Measurements from ENCODE around the gene CAPZA1.

Gene CAPZA1

DNA sequence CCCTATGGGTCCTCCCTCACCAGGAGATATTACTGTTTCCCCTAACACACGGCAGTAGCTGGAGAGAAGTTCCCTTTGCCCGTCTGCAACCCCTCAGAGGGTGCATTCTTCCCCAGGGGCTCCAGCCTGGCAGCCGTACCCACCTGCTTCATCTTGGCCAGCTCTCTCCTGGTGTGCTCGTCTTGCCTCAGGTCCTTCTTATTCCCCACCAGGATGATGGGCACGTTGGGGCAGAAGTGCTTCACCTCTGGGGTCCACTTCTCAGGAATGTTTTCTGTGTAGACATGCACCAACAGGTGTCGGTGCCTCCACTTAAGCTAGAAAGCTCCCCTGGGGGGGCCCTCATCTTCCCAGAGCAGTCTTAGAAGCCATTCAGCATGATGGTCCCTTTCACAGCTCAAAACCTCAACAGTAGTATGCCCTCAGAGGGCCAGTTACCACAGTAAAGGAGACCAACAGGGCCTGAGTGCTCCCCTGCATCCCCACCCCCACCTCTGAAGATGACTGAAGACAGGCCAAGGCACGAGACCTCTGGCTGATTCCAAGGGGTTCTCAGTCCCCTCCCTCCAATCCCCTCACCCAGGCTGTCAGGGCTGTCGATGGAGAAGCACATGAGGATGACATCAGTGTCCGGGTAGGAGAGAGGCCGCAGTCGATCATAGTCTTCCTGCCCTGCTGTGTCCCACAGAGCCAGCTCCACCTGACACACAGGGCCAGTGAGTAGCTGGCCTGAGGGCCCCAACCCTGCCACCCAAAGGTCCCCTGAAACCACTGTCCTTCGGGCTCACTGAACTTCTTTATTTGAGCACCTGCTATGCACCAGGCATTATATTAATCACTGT is 83.0 kb downstream of the CAPZA1 start:
- FAIRE-seq: no peak

DNA sequence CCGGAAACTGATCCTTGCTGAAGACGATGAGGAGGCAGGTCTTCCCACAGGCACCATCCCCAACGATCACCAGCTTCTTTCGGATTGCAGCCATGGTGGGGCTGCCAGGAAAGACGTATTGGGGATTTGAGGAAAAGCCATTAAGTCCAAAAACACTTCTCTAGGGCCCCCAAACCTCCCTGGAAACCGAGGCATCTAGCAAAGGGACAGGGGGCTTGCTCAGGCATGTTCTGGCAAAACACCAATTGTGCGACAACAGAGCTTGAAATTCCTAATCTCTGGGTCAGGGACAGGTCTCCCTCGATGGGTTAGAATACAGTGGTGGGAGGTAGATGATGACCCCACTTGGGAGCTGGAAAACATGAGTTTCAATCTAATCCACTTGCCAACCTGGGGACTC is 84.1 kb downstream of the CAPZA1 start:
- no peak for FAIRE-seq

DNA sequence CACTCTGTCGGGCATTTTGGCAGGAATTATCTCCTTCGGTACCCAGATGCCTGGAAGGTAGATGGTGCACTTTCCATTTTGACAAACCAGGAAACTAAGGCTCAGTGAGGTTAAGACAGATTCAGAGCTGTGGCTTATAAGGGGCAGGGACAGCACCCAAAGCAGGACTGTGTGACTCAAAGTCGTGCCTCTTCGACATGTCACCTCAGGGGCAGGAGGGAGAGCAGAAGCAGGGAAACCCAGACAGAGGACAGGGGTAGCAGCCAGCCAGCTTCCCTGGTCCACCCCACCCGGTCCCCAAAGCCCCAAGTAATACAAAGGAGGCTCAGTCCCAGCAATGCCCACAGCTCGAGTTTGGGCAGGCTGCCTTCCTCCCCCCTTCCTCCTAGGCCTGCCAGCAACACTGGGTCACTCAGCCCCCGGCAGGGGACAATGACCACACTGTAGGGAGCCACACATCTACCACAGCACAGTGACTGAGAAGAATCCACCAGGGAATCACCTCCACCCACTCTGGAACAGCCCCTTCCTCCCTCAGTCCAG is 84.8 kb downstream of the CAPZA1 start:
- no peak for FAIRE-seq

DNA sequence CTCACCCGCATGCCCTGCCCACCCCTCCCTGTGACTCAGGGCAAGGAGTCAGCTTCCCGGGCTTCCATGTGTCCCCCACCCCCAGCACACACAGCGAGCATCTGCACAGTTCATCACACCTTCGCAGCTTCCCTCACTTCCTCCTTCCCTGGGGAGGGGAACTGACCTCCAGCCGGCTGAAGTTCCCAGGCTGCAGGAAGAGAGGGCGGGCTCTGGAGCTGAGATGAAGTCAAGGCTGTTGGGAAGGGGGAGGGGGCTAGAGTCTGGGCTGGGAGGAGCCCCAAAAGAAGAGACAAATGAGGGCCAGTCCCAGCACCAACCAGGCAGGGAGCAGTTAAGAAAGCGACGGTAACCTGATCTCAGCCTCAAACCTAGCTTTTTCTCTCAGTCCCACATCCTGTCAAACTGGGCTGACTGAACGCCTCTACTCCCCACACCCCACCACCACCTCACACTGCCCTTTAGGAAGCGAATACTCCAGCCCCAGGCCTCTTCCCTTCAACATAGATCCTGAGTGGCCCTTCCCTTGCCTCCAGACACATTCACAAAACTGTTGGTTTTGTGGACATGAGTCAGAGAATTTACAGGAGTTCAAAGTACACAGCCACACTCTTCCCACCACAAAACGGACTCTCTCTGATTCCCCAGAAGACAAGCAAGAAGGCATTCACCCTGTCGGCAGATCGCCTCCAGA is 85.4 kb downstream of the CAPZA1 start:
- no peak for FAIRE-seq

DNA sequence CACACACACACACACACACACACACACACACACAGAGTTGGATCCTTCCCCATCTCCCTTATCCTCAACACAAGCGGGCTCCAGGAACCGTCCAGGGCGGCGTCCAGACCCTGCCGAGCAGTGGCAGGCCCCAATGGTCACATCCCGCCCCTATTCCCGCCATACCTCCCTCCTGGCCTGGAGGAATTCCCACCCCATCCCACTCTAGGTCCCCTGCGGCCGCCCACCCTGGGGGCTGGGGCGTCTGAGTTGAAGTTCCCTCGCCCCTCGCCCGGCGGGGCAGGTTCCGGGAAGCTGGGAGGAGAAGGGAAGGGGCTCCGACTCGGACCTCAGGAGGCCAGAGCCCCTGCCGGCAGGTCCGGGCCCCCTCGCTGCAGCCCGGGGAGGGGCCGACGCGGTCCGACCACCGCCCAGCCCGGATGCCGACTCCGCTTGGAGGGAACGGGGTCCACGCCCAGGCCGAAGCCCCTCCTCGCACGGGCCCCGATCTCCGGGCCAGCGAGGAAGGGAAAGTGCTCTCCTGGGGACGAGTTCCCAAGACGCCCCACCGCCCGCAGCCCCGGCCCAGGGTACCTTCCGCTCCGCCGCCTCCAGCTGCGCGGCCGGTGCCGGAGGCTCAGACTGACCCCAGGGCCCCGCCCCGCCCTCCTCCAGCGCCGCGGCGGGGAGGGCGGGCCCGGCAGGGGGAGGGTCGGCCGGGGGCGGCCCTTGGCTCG is 87.0 kb downstream of the CAPZA1 start, which contains the start of gene RHOC:
Gene RHOC, minus strand, starts transcription at position 623 of the 716 bp plus-strand sequence. CDS start 3,328 bp downstream, outside the sequence.
- no peak for FAIRE-seq

DNA sequence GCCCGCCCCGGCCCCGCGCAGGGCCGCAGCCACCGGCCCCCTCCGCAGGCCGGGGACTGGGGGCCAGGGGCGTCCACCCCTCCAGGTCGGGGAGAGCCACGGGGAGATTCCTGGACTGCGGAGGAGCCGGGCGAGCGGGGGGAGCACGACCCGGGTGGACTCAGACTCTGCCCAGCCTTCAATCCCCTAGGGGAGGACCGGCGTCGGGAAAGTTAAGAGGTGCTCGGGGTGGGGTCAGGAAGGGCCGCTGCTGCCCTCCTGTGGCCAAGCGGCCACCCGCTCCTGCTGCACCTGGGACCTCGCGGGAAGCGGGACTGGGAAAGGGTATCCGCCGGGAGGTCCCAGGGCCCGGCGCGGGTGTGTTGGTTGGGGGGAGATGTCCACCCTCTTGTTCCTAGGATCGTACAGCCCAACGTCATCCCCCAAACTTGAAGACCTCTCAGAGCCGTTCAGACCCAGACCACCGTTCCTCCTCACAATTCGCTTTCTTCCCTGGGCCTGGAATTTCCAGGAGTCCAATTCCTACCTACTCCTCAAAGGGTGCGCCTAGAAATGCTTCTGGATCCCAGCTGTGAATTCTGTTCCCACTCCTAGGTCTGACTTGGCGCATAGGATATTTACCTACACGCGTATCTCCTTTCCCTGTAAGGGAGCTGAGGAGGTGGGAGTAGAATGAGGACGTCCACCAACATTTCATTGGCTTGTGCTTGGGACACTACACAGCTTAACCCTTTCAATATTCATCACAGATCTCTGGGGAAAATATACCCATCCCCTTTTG is 87.8 kb downstream of the CAPZA1 start:
- no peak for FAIRE-seq

DNA sequence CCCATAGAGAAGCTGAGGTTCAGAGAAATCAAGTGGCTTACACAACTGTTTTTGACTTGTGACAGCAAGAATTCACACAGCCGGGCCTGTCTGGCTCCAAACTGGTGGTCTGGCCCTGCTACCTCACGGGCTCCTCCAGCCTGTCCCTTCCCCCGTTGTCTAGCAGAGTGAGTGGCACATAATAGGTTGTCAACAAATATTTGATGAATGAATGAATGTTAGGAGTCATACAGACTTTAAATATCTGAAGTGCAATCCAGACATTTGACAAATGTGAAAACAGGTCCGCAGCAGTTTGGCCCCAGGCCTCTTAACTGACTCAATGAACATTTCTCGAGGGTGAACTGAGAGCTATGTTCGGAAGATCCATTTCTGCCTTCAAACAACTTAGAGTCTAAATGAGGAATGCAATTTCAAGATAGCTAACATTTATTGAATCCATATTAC is 88.4 kb downstream of the CAPZA1 start:
- no peak for FAIRE-seq

DNA sequence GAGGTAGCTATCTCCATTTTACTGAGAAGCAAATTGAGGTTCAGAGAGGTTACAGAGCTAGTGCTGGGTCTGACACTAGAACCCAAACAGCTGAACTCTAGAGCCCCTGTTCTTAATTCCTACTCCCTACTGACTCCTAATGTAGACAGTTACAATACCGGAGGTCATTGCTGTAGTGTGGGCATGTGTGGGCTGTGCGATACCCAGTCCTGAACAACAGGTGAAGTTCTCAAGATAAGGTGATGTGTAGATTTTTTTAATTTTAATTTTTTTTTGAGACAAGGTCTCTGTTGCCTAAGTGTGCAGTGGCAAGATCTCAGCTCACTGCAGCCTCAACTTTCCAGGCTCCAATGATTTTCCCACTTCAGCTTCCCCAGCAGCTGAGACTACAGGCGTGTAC is 88.9 kb downstream of the CAPZA1 start:
- FAIRE-seq: no peak

DNA sequence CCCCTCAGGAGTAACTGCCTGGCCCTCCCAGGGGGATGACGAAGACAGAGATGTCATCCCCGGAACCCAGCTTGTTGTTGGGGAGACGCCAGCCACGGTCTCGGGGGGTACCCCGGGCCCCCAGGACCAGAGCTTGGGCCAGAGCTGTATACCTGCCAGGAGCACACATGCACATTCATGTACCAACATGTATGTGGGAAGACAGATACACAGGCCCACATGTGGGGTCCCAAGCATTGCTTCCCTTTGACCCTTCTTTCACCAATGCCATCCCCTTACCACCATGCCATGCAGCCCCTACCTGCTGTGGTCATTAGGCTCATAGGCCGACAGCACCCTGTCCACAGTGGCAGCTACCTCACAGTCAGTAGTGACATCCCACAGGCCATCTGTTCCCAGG is 90.5 kb downstream of the CAPZA1 start:
- no peak for FAIRE-seq

DNA sequence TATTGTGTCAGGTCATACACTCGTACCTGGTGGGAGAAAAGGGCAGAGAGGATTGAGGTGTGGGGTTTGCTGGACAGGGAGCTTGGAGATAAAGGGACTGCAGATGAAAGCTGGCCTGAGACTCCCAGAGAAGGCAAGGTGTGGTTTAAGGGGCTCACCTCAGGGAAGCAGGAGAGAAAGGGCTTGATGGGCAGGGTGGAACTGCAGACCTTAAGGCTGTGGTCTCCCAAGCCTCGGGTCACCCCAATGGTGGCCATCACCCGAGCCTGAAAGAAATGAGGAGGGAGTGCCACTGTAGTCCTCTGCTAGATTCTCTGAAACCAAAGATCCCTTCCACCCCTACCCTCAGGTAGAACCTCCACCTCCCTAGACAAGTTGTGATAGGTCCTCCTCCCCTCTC is 91.0 kb downstream of the CAPZA1 start:
- FAIRE-seq: no peak

DNA sequence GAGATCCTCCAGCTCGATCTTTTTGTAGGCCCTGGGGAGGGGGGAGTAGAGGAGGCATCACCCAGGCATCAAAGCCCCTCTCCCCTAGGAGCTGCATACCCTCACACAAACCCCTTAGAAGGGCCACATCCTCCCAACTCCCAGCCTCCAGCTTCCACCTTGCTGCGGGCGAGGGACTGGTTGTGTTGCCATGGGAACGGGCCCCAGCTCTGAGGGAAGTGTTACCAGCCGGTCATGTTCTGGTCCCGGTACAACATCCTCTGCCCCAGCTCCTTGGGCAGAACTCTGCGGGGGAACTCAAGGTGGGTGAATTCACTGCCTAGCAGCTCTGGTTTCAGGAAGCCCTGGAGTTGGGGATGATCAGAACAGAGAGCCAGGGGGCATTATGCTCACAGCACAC is 91.4 kb downstream of the CAPZA1 start:
- FAIRE-seq: no peak

DNA sequence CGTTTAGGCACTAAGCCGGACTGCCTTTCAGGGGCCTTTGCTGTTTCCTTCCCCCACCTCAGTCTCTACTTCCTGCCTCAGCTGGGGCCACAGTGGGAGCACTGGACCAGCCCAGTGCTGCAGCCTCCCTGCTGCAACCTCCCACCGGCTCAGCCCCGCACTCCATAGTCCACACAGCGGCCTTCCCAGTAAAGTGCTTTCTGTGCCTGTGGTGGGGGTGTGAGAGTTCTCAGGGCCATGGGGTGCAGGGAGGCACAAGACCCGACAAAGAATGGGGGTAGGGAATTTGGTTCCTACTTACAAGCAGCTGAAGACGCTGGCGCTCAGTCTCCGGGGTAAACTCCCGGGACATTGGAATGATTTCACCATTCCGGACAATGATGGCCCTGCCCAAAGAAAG is 92.0 kb downstream of the CAPZA1 start:
- no peak for FAIRE-seq

DNA sequence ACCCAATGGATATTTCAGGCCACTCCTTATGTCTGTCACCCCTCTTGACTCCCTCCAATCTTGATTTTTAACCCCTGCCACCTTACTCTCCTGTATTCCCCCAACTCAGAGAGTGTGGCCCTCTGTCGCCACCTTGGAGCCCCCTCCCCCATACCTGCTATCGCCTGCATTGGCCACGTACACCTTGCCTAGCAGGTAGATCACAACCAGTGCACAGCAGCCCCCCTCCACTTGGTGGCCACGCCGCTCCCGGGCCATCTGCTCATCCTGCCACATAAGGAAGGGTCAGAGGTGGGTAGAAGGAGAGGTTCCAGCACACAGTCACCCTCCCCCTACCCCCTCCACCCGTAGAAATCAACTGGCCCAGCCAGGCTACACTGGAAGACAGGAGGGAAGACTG is 92.6 kb downstream of the CAPZA1 start:
- FAIRE-seq: no peak

DNA sequence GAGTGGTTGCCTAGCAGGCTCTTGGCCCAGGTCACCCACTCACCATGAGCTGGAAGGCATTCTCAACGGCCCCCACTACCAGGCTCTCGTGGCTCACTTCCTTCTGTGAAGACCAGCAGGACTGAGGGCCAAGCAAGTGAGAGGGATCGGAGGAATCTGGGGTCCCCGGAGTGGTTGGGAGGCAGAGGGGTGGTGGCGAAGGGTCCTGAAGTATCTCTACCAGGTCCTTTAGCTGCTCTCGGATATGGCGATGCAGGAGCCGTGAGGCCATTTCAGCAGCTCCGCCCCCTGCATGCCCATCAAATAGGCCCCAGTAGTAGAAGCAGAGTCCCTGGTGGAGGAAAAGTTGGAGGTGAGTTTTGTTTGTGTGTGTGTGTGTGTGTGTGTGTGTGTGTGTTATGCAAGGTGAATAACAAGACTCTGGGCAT is 93.1 kb downstream of the CAPZA1 start:
- FAIRE-seq: no peak

DNA sequence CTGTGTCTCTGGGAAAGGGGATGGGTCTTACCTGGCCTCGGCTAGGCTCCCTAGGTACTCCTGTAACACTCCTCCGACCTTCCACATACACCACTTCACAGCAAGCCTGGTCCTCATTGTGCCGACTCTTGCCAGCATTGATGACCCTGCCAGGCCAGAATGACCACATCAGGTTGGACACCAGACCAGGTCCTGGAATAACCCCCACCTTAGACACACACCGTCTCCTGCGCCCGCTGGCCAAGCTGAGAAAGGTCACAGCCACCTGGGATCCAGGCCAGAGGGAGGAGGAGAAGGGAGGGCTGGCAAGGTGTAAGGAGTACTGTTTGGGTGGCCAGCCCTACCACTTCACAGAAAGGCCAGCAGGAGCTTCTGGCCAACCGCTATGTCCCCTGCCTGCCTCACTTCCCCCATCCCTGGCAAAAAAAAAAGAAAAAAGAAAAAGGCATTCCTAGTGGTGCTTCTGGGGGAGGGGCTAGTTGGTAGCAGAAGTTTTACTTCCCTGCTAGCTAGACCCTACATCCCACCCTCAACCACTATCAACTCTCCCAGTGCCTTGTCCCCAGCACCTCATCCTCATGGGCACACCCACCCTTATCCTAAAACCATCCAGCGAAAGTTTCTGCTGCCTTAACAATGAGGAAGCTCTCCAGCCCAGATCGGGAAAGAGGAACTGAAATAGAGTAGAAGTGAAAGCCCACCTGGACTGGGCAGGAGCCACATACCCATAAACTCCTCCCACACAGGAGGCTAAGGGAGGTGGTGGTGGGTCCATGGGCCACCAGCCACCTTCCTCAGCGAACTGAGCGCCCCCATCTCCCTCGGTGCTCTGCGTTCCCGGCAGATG is 94.1 kb downstream of the CAPZA1 start:
- FAIRE-seq: no peak

DNA sequence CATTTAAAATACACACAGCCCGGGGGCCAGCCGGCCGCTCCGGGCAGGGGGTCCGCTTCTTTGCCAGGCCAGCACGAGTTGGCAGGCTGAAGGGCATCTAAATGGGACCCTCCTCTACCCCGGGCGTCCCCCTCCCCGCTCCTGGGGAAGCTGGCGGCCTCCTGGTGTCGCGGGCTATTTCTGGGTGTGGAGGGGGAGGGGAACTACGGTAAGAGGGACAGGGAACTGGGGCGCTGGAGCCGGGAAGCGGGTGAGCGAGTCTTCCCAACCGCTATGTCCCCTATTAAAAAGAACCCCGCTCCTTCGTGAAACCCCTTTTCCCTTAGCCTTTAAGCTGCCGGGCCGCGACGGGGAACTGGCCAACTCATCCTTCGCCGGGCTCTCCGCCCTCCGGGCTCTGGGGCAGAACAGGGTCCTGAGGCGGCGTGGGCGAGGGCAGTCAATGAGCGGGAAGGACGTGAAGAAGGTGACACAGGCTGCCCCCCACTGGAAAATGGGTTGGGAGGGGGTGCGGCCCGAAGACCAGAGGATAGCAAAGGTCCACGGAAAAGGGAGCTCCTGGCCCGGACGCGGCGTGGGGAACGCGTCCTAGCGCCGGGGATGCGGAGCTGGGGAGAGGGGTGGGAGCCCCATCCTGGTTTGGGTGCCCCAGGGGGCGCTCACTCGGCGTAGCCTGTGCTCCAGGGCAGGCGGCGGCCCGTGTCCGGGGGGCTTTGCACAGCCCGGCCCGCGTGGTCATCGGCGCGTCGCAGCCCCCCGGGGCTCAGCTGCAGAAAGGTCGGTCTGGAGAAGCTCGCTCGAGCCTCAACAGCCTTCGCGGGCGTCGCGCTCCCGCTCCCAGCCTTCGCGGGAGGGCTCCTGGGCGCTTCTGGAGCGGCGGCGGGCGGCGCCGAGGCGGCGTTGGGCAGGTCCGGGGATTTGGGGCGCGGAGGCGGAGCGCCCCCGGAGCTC is 95.0 kb downstream of the CAPZA1 start:
- no peak for FAIRE-seq

DNA sequence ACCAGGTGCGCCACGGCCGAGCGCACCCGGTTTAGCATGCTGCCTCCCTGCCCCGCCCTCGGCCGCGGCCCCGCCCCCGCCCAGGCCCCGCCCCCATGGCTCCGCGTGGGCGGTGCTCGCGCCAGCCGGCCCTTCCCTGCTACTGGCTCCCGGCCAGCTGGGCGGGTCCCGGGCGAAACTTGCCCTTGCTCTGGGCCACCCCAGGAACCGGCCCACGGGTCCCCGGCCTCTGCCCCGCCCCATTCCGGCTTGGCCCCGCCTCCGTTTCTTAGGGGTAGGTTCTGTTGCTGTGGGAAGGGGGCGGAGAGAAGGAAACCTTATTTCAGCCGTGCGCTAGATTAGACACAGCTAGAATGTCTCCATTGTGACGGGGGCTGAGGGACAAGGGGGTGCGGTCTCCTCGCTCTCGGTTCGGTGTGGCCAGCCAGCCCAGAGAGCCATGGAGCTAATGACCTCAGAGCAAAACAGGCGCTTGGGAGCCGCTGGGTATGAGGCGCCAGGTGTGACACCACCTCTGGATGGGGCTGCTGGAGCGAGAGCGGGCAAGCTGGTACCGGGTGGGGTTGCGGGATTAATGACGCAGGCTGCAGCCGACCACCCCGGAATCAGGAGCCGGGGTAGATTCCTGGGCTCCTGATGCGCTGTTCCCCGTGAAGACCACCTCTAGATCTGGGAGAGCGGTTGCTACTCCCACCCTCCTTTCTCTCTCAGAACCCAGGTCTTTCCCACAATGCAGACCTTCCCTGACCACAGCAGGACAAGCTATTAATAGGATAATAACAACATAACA is 95.8 kb downstream of the CAPZA1 start, which contains the start of gene PPM1J:
Gene PPM1J, minus strand, starts transcription at position 69 of the 790 bp plus-strand sequence. Its CDS starts 31 bp downstream, at position 38.
- FAIRE-seq: no peak

DNA sequence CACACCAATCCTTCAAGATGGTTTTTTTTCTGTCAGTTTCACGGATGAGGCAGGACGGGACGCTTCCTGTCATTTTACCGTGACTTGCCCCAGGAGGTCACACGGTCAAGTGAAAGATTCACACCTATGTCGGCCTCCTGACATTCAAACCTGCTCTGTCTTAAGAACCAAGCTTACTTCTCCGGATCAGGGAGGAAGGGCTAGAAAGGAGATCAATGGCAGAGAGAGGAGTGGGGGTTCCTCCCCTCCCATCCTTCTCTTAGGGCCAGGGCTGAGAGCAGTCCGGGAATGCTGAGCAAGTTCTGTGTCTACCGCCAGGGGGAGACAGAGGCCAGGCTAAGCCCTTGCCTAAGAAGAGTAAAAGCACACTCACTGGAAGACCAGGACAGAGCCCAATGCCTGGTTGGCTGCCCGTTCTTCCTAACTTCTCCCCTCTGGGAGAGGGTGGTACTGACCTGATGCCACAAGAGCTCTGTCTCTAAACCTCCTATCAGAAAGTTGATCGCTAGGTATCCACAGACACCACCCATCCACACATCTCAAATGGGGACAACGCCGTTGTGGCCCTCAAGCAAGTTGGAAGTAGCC is 96.6 kb downstream of the CAPZA1 start:
- no peak for FAIRE-seq
